NCI-H2196 (cell line): ENCODE measurements around the gene ARHGAP36.

Experiments used
- DNase-seq: peaks from one replicate; lab custom pipeline; 2025; ENCODE audit not compliant: unreplicated experiment; lab: John Stamatoyannopoulos, UW

Gene ARHGAP36

GRCh38 chrX:131058136-131058868 lies at the start of gene ARHGAP36:
Gene ARHGAP36, plus strand, starts transcription at chrX:131058346. Its CDS starts 23,320 bp downstream, at chrX:131081666.
- no peak for DNase-seq

- DNase-seq, result no peak
Observed at GRCh38 chrX:131010186-131010585, 48.0 kb upstream of the ARHGAP36 start.

- DNase-seq, result no peak
Observed at GRCh38 chrX:131025336-131025735, 32.8 kb upstream of the ARHGAP36 start.

GRCh38 chrX:131032354-131033230 lies 25.6 kb upstream of the ARHGAP36 start:
- DNase-seq, result no peak

- DNase-seq, result no peak
Observed at GRCh38 chrX:131034063-131034462, 24.1 kb upstream of the ARHGAP36 start.

GRCh38 chrX:131040781-131041180 lies 17.4 kb upstream of the ARHGAP36 start:
- no peak for DNase-seq

GRCh38 chrX:131041667-131042066 lies 16.5 kb upstream of the ARHGAP36 start:
- no peak for DNase-seq

GRCh38 chrX:131045726-131046125 lies 12.4 kb upstream of the ARHGAP36 start:
- no peak for DNase-seq

- DNase-seq, result no peak
Observed at GRCh38 chrX:131046596-131046995, 11.6 kb upstream of the ARHGAP36 start.

- no peak for DNase-seq
Observed at GRCh38 chrX:131047180-131047579, 11.0 kb upstream of the ARHGAP36 start.

GRCh38 chrX:131053076-131053475 lies 5.1 kb upstream of the ARHGAP36 start:
- DNase-seq, result no peak

GRCh38 chrX:131054906-131055305 lies 3.2 kb upstream of the ARHGAP36 start:
- no peak for DNase-seq

- DNase-seq, result no peak
Observed at GRCh38 chrX:131057706-131058105, 440 bp upstream of the ARHGAP36 start.

- no peak for DNase-seq
Observed at GRCh38 chrX:131059246-131059645, 1.1 kb downstream of the ARHGAP36 start.

- DNase-seq, result no peak
Observed at GRCh38 chrX:131060147-131060546, 2.0 kb downstream of the ARHGAP36 start.

GRCh38 chrX:131061306-131061705 lies 3.2 kb downstream of the ARHGAP36 start:
- no peak for DNase-seq

- no peak for DNase-seq
Observed at GRCh38 chrX:131063613-131064012, 5.5 kb downstream of the ARHGAP36 start.

GRCh38 chrX:131066237-131066636 lies 8.1 kb downstream of the ARHGAP36 start:
- no peak for DNase-seq

GRCh38 chrX:131067216-131067615 lies 9.1 kb downstream of the ARHGAP36 start:
- no peak for DNase-seq

- no peak for DNase-seq
Observed at GRCh38 chrX:131067846-131068745, 9.9 kb downstream of the ARHGAP36 start.
